GM23248 (cell line): ENCODE measurements around the gene ADAM19. TPM values are rescaled to one million over a fixed set of nuclear protein-coding genes. Genes with fewer than 3 reads are reported as not detected.

Experiments
- DNase-seq: peaks from one replicate; pipeline ENCODE4 v3.0.0-alpha.2; 2015
- H2AFZ ChIP-seq: fragments of 200-600 bp; sonication (generic); 2 replicates; pipeline ENCODE4 v1.6.1; 2016; ENCODE audit warnings: antibody characterized with exemption
- H3F3A ChIP-seq: fragments of 200-600 bp; sonication (generic); 2 replicates; pipeline ENCODE4 v1.6.1; 2016; ENCODE audit warnings: mild to moderate bottlenecking, antibody characterized with exemption, mixed run types; ENCODE audit not compliant: insufficient read depth
- H3K27ac ChIP-seq: fragments of 200-600 bp; sonication (generic); 2 replicates; pipeline ENCODE4 v1.5.1; 2016; ENCODE audit warnings: mild to moderate bottlenecking
- H3K27me3 ChIP-seq: fragments of 200-600 bp; sonication (generic); replicated peaks from 2 replicates; pipeline ENCODE4 v1.6.1; 2016; ENCODE audit warnings: mild to moderate bottlenecking; ENCODE audit not compliant: insufficient read depth
- H3K36me3 ChIP-seq: fragments of 200-600 bp; sonication (generic); 2 replicates; pipeline ENCODE4 v1.6.1; 2016; ENCODE audit warnings: low read depth, mild to moderate bottlenecking
- H3K4me1 ChIP-seq: fragments of 200-600 bp; sonication (generic); 2 replicates; pipeline ENCODE4 v1.6.1; 2016; ENCODE audit warnings: mild to moderate bottlenecking; ENCODE audit not compliant: insufficient read depth
- H3K4me2 ChIP-seq: fragments of 200-600 bp; sonication (generic); one replicate; pipeline ENCODE4 v1.6.1; 2016; ENCODE audit warnings: mild to moderate bottlenecking; ENCODE audit not compliant: unreplicated experiment
- H3K4me3 ChIP-seq: fragments of 200-600 bp; sonication (generic); 2 replicates; pipeline ENCODE4 v1.5.1; 2016; ENCODE audit warnings: mild to moderate bottlenecking
- H3K79me2 ChIP-seq: fragments of 200-600 bp; sonication (generic); 2 replicates; pipeline ENCODE4 v1.6.1; 2016; ENCODE audit warnings: mild to moderate bottlenecking; ENCODE audit not compliant: insufficient read depth
- H3K9ac ChIP-seq: fragments of 200-600 bp; sonication (generic); 2 replicates; pipeline ENCODE4 v1.6.1; 2016; ENCODE audit warnings: mild to moderate bottlenecking
- H3K9me2 ChIP-seq: fragments of 200-600 bp; sonication (generic); 2 replicates; pipeline ENCODE4 v1.6.1; 2016; ENCODE audit warnings: mixed run types, mild to moderate bottlenecking, moderate library complexity; ENCODE audit not compliant: insufficient read depth
- H3K9me3 ChIP-seq: fragments of 200-600 bp; sonication (generic); one replicate; pipeline ENCODE4 v1.6.1; 2017; ENCODE audit warnings: low read depth
- H4K20me1 ChIP-seq: fragments of 200-600 bp; sonication (generic); 2 replicates; pipeline ENCODE4 v1.6.0; 2016; ENCODE audit not compliant: insufficient read depth
- EZH2 ChIP-seq: fragments of 200-600 bp; sonication (generic); IDR thresholded peaks from 2 replicates; pipeline ENCODE4 v1.6.1; 2018; ENCODE audit warnings: antibody characterized with exemption, mild to moderate bottlenecking; ENCODE audit not compliant: insufficient read depth, poor library complexity, severe bottlenecking
- EZH2phosphoT487 ChIP-seq: fragments of 200-600 bp; sonication (generic); IDR thresholded peaks from 2 replicates; pipeline ENCODE4 v1.6.1; 2018; ENCODE audit warnings: antibody characterized with exemption, moderate library complexity, mild to moderate bottlenecking, low read depth; ENCODE audit not compliant: insufficient read depth
- WGBS, 2 experiments: methylation state at CpG; one replicate each; pipeline ENCODE4 v1.1.6; 2015 to 2017; ENCODE audit warnings: low lambda C conversion rate in 2 of 2, low coverage in 1 of 2; ENCODE audit errors: missing lambda C conversion rate in 2 of 2; 5-methylcytosine and 5-hydroxymethylcytosine counted together
- in situ Hi-C: fragments of 300-500 bp; cut with MboI; formaldehyde crosslinking; loops from 2 replicates; pipeline ENCODE4 v1.15.0; 2020
- polyA plus RNA-seq: library from polyadenylated mRNA; unstranded; fragments of >200 nt; fragmentation: Nextera tagmentation; extraction: Ambion mirVana; gene quantifications from 2 replicates; pipeline ENCODE4 v1.2.1, GENCODE V29; 2016
- total RNA-seq: library from RNA; depleted of rRNA; stranded (reverse); fragments of >200 nt; shearing (Covaris generic); gene quantifications from 2 replicates; pipeline ENCODE4 v1.2.3, GENCODE V29; 2014

The ADAM19 gene
- total and polyA plus RNA-seq, 2 experiments from 2014 or later = 18.1 to 20.5 TPM

- Histone ChIP-seq H2AFZ (no peak overlapping the region), H3K9me2 (no peaks in the 10 kb centered on the region), H4K20me1 (no peaks in the 10 kb centered on the region), H3K79me2 (no peaks in the 10 kb centered on the region), H3K4me1 (no peaks in the 10 kb centered on the region), H3K9me3 (no peaks in the 10 kb centered on the region), H3K4me3 (no peak overlapping the region), H3K27me3 (no peaks in the 10 kb centered on the region), H3K4me2 (no peak overlapping the region), H3F3A (no peaks in the 10 kb centered on the region), H3K36me3 (no peaks in the 10 kb centered on the region), H3K27ac (no peak overlapping the region), H3K9ac (no peak overlapping the region)
- no peak for DNase-seq
- WGBS, 2 experiments = 91 to 94% methylated on average over 3 of the region's 3 CpGs
- in situ Hi-C loops = no loop called here
- TF ChIP-seq EZH2phosphoT487 (no peak), EZH2 (no peak)
Observed at GRCh38 chr5:157450024-157450423, 125.6 kb downstream of the ADAM19 start.

GRCh38 chr5:157449011-157449723 lies 126.4 kb downstream of the ADAM19 start:
- peak; percentile 44 for DNase-seq
- Histone ChIP-seq H3K9ac (no peak overlapping the region), H3K36me3 (no peaks in the 10 kb centered on the region), H3K9me2 (no peaks in the 10 kb centered on the region), H2AFZ (no peak overlapping the region), H3K9me3 (no peaks in the 10 kb centered on the region), H3F3A (no peaks in the 10 kb centered on the region), H3K27ac (no peak overlapping the region), H3K4me3 (no peak overlapping the region), H3K4me2 (no peak overlapping the region), H3K4me1 (no peaks in the 10 kb centered on the region), H4K20me1 (no peaks in the 10 kb centered on the region), H3K27me3 (no peaks in the 10 kb centered on the region), H3K79me2 (no peaks in the 10 kb centered on the region)
- in situ Hi-C loops = no loop called here
- WGBS, 2 experiments = 32 to 35% methylated on average over 6 of the region's 6 CpGs
- no peak for TF ChIP-seq EZH2
- TF ChIP-seq EZH2phosphoT487 = no peak

- no peak for TF ChIP-seq EZH2phosphoT487
- no peak for TF ChIP-seq EZH2
- Histone ChIP-seq H3K9ac (no peak overlapping the region), H3K4me1 (no peaks in the 10 kb centered on the region), H3K79me2 (no peaks in the 10 kb centered on the region), H3K9me3 (no peaks in the 10 kb centered on the region), H3K36me3 (no peaks in the 10 kb centered on the region), H3K4me2 (no peak overlapping the region), H3K9me2 (no peaks in the 10 kb centered on the region), H3K27me3 (no peaks in the 10 kb centered on the region), H3K27ac (no peak overlapping the region), H4K20me1 (no peaks in the 10 kb centered on the region), H3F3A (no peaks in the 10 kb centered on the region), H3K4me3 (no peak overlapping the region), H2AFZ (no peak overlapping the region)
- DNase-seq = no peak
- WGBS, 2 experiments = 88 to 89% methylated on average over 13 of the region's 13 CpGs
- in situ Hi-C loops = no loop called here
Observed at GRCh38 chr5:157447201-157447637, 128.4 kb downstream of the ADAM19 start.

GRCh38 chr5:157446412-157446935 lies 129.1 kb downstream of the ADAM19 start:
- Histone ChIP-seq H3K4me3 (no peak overlapping the region), H3F3A (no peaks in the 10 kb centered on the region), H3K4me1 (no peaks in the 10 kb centered on the region), H4K20me1 (no peaks in the 10 kb centered on the region), H3K9ac (no peak overlapping the region), H3K79me2 (no peaks in the 10 kb centered on the region), H3K36me3 (no peaks in the 10 kb centered on the region), H3K9me3 (no peaks in the 10 kb centered on the region), H3K9me2 (no peaks in the 10 kb centered on the region), H2AFZ (no peak overlapping the region), H3K4me2 (no peak overlapping the region), H3K27ac (no peak overlapping the region), H3K27me3 (no peaks in the 10 kb centered on the region)
- DNase-seq = no peak
- 88 to 90% methylated on average over 9 of the region's 9 CpGs for WGBS, 2 experiments
- TF ChIP-seq EZH2 (no peak), EZH2phosphoT487 (no peak)
- in situ Hi-C loops = no loop called here
